Posterior cingulate gyrus (tissue), 11 donors: ENCODE measurements around the gene NEK10.
A peak's percentile ranks its signal among the peaks of the same experiment; 100 is the strongest.
"Not testable (repeated sequence)": the region's sequence is repeated elsewhere in the genome, so short reads cannot be mapped to it uniquely, and the experiment has no call there.

Experiments used
- DNase-seq, 10 donors: peaks; one replicate each; pipeline versions ENCODE4 v3.0.0 to v3.0.0-alpha.2; 2020 to 2021; ENCODE audit warnings: mixed read lengths in 3 of 10
- intact Hi-C: fragments of 100-400 bp; cut with DNase I; formaldehyde crosslinking; loops from one replicate; pipeline ENCODE4 v1.15.1; 2023

The NEK10 gene, protein sequence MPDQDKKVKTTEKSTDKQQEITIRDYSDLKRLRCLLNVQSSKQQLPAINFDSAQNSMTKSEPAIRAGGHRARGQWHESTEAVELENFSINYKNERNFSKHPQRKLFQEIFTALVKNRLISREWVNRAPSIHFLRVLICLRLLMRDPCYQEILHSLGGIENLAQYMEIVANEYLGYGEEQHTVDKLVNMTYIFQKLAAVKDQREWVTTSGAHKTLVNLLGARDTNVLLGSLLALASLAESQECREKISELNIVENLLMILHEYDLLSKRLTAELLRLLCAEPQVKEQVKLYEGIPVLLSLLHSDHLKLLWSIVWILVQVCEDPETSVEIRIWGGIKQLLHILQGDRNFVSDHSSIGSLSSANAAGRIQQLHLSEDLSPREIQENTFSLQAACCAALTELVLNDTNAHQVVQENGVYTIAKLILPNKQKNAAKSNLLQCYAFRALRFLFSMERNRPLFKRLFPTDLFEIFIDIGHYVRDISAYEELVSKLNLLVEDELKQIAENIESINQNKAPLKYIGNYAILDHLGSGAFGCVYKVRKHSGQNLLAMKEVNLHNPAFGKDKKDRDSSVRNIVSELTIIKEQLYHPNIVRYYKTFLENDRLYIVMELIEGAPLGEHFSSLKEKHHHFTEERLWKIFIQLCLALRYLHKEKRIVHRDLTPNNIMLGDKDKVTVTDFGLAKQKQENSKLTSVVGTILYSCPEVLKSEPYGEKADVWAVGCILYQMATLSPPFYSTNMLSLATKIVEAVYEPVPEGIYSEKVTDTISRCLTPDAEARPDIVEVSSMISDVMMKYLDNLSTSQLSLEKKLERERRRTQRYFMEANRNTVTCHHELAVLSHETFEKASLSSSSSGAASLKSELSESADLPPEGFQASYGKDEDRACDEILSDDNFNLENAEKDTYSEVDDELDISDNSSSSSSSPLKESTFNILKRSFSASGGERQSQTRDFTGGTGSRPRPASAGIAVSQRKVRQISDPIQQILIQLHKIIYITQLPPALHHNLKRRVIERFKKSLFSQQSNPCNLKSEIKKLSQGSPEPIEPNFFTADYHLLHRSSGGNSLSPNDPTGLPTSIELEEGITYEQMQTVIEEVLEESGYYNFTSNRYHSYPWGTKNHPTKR

DNA sequence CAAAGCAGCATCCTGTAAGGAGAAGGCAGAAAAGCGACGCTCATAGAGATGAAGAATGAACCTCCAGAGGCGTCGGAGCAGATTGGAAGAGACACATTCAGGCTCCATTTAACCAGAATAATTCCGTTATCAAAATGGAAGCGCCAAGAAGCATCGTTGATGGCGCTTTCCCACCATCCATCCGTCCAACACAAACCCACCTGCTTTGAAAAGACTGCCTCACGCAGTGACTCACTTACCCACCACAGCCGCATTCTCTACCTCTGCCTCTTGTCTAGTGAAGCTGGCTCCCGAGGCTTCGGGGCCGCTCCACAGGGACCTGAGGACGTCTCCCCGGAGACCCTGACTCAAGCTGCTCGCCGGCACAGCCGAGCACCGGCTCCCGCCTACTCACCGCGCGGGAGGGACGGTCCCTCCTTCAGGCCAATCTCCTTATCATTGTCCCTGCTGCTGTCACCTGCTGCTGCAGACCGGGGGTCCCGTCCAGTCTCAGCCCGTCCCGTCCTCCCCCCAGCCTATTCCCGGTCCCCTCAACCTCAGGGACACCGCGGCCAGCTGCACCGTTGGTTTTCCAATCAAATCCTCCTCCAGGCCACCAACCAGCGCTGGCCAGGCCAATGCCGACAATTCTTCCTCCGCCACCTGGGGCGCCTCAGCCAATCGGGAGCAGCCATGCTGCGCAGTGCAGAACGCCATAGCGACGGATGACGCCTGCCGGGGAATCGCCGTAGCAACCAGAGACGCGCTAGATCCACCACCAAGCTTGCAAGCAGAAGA lies at the start of gene NEK10:
Gene NEK10 (minus strand): TSS at position 553 of the 777 bp plus-strand sequence. CDS start 16,501 bp downstream, outside the sequence.
- DNase-seq = peak; percentile 74 to 99 (median 94)
- intact Hi-C loops = no loop called here

GRCh38 chr3:27415202-27415601 lies 46.0 kb upstream of the NEK10 start:
- intact Hi-C loops = no loop called here
- DNase-seq = no peak

DNA sequence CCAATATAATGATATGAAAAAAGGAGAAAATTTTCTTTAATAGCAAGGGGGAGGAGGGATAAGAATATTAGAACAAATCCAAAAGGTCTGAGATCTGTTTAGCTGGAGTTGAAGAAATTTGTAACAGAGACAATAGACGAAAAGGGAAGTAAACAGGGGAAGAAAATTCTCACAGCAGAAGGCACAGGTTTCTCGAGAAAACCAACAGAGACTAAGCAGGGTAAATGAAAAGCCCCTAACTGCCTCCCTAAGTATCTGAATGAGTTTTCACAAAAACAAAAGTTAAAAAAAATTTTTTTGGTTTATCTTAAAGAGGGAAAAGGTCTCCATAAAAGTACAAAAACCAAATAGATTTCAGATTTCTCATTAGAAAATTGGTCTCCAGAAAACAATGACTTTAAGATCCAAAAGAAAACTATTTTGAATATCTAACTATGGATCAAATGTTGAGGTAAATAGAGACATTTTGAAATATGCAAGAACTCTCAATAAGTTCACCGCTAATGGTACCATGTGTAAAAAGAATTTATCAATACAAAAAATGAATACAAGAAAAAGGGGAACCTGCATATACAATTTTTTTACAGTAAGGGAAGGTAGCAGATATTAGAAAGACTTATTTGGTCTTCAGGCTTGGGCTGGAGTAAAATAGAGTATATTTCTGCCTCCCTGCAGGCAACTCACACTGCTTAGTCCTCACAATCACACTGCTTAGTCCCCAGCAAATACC lies 23.9 kb upstream of the NEK10 start:
- no peak for DNase-seq
- intact Hi-C loops = no loop called here

GRCh38 chr3:27392414-27392813 lies 23.2 kb upstream of the NEK10 start:
- DNase-seq, intact Hi-C loops: not testable (repeated sequence)

DNA sequence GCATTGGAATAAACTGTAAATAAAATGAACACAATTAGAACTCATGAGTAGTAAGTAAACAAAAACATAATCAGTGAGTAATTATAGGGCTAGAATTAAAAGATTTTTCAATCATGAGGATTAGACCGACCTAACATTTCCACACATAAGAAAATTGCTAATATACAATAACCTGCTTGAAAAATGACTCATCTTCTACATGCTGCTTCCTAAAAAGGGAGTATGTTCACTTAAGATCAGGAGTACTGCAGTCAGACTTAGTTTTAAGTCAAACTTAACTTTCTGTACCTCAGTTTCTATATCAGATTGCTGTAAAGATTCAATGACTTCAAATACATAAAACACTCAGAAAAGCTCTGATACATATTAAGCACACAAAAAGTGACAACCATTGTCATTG lies 22.6 kb upstream of the NEK10 start:
- DNase-seq = no peak
- intact Hi-C loops = no loop called here

DNA sequence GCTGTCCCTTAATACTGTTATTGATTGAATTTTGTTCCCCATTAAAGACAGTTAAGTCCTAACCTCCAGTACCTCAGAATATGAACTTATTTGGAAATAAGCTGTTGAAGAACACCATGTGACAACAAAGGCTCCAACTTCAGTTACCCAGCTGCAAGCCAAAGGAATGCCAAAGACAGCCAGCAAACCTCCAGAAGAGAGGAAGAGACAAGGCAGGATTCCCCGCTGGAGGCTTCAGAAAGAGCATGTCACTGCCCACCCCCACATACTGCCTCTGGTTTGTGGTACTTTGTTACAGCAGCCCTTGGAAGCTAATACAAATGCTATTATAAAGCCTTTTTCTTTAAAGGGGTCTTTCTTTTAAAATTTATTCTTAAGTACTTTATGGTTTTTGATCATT lies 18.4 kb upstream of the NEK10 start:
- intact Hi-C loops = no loop called here
- no peak for DNase-seq

- intact Hi-C loops = no loop called here
- DNase-seq = no peak
These were observed 16.3 kb upstream of the NEK10 start for GRCh38 chr3:27385504-27385903.

GRCh38 chr3:27384191-27384590 lies 15.0 kb upstream of the NEK10 start:
- DNase-seq = no peak
- intact Hi-C loops = no loop called here

DNA sequence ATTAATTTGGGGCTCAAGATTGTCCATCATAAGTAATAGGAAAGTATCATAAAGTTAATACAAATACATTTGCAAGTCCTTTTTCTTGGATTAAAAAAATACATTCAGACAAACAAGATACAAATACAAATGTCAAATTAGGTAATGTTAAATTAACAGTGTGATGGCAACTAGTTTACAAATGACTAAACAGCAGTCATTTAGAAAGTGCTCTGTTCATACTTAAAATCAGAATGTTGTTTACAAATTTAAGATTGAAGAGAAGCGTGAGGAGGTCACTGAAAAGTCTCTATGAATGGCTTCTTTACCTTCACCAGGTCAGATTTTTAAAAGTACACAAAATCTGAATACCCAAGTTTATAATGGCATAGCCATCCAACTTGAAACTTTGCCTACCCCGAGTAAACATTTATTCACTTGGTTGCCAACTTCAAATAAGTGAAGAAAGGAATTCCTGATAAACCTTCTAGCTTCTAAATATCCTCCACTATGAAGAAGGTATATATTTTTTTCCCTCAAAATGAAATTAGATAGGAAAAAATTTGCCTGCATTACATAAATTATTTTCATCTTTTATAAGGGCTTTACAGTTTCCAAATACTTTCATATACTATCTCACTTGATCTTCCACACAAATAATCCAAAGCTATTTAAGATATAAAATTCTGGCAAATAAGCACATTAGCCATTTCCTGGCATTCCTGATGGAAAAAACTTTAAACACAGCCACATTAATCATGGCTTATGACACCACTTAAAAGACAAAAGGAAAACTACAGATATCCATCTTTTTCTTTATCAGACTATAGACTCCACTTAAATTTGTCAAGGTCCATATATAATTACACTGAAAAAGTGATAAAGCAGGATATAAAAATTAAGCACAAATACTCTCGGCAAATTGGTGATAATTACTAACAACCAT lies 11.5 kb upstream of the NEK10 start:
- intact Hi-C loops = no loop called here
- DNase-seq = no peak

DNA sequence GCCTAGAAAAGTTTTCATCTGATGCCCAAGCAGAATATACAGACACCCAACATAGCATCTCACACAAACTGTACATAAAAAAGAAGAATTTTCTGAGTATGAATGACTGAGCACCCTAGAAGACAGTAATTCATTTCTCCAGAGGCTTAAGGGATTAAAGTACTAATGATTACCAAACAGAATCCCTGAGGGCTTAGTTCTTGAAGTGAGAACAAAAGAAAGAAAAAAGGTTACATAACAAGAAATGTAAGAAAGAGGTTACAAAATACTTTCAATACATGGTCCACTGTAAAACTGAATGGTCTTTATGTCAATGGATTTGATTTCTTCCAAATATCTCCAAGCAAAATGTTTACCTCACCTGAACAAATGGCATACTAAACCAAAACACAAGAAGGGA lies 9.1 kb upstream of the NEK10 start:
- DNase-seq = no peak
- intact Hi-C loops = no loop called here

- DNase-seq = no peak
- intact Hi-C loops = no loop called here
These were observed 7.1 kb upstream of the NEK10 start for GRCh38 chr3:27376109-27376772.

- DNase-seq = no peak
- intact Hi-C loops = no loop called here
These were observed 3.1 kb downstream of the NEK10 start for GRCh38 chr3:27366062-27366591.

GRCh38 chr3:27360113-27361078 lies 8.8 kb downstream of the NEK10 start:
- intact Hi-C loops = no loop called here
- DNase-seq = no peak

GRCh38 chr3:27358372-27358771 lies 10.8 kb downstream of the NEK10 start:
- no peak for DNase-seq
- intact Hi-C loops = no loop called here

GRCh38 chr3:27357665-27358258 lies 11.4 kb downstream of the NEK10 start:
- intact Hi-C loops = no loop called here
- DNase-seq = peak in 4 of 10 donors; percentile 11 to 29 (median 19)

DNA sequence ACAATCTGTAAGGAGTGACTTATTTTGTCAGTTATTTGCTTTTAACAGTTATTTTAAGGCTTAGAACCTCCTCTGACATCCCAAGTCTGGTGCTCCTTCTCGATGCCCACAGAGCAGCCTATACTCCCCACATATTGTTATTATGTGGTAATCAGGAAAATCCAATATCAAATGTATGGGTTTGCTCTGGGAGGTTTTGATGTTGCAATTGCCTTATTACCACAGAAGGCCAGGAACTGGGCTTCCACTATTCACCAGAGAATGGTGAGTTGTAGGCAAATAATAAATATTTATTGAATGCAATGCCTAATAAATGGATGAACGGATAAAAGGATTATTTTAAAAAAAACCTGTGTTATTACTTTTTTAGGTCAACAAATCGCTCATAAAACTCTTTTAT lies 12.2 kb downstream of the NEK10 start:
- intact Hi-C loops = no loop called here

More for the DNA sequence above, 12.2 kb downstream of the NEK10 start:
- no peak for DNase-seq
